Aorta (tissue), 5 donors: ENCODE results near the gene FGF12. TPM values are rescaled to one million over a fixed set of nuclear protein-coding genes. Genes with fewer than 3 reads are reported as not detected.

Source experiments
- ATAC-seq: fragments of 200-7000 bp; cut with Tn5 transposase; one replicate; pipeline ENCODE4 v1.9.1; 2022; ENCODE audit warnings: moderate library complexity; ENCODE audit not compliant: low FRiP score
- DNase-seq, 2 donors: peaks; one replicate each; pipeline ENCODE4 v3.0.0-alpha.2; 2020
- H3K27ac ChIP-seq, 2 donors: one replicate each; pipeline ENCODE4 v1.5.1; 2013; ENCODE audit warnings: low read length in 2 of 2, mild to moderate bottlenecking in 2 of 2, moderate library complexity in 2 of 2, control low read depth in 1 of 2, inconsistent platforms in 1 of 2, low read depth in 1 of 2
- H3K27me3 ChIP-seq, 2 donors: one replicate each; pipeline ENCODE4 v1.6.1; 2013; ENCODE audit warnings: control low read depth in 1 of 2, low read length in 1 of 2, mild to moderate bottlenecking in 1 of 2, moderate library complexity in 1 of 2; ENCODE audit not compliant: insufficient read depth in 2 of 2, control insufficient read depth in 1 of 2
- H3K36me3 ChIP-seq, 2 donors: one replicate each; pipeline ENCODE4 v1.6.1; 2013; ENCODE audit warnings: control low read depth in 1 of 2, low read length in 1 of 2, mild to moderate bottlenecking in 1 of 2; ENCODE audit not compliant: insufficient read depth in 2 of 2, control insufficient read depth in 1 of 2
- H3K4me1 ChIP-seq, 2 donors: one replicate each; pipeline ENCODE4 v1.6.1; 2013; ENCODE audit warnings: low read length in 2 of 2, control low read depth in 1 of 2, mild to moderate bottlenecking in 1 of 2, moderate library complexity in 1 of 2; ENCODE audit not compliant: insufficient read depth in 2 of 2, control insufficient read depth in 1 of 2
- H3K4me3 ChIP-seq, 2 donors: one replicate each; pipeline ENCODE4 v1.5.1; 2013; ENCODE audit warnings: low read length in 2 of 2, control low read depth in 1 of 2, mild to moderate bottlenecking in 1 of 2
- H3K9me3 ChIP-seq: one replicate; pipeline ENCODE4 v1.6.1; 2013; ENCODE audit warnings: mild to moderate bottlenecking, low read length; ENCODE audit not compliant: control insufficient read depth
- WGBS, 2 donors: extraction: QIAGEN DNeasy Blood & Tissue Kit; methylation state at CpG; one replicate each; pipeline ENCODE4 v1.1.7; 2013; 5-methylcytosine and 5-hydroxymethylcytosine counted together
- intact Hi-C, 2 donors: fragments of 100-400 bp; cut with DNase I; formaldehyde crosslinking; loops; one replicate each; pipeline versions ENCODE4 v1.14.2 to v1.15.0; 2022
- polyA plus RNA-seq, 2 donors: library from polyadenylated mRNA; stranded (reverse); fragments of 200-250 nt; gene quantifications; one replicate each; pipeline ENCODE4 v1.2.3, GENCODE V29; 2013
- total RNA-seq, 2 donors: library from RNA; stranded (reverse); fragmentation: NEBNext Ultra II Directional; extraction: Animal tissue kit (Norgen Biotek cat#: 25700); gene quantifications; one replicate each; pipeline ENCODE4 v1.2.1, GENCODE V29; 2021
- donor health status: healthy with polysubstance abuse.
- donor health status: Bipolar disorder and iron deficiency.
- donor health status: DM: no; HTN: no; CAD: no.
- donor health status: DM: no; HTN: no; CAD: no.
- donor health status: DM: yes; HTN: yes; CAD: no.

FGF12 gene
- total and polyA plus RNA-seq, 4 donors, result 0.05 to 1.2 (median 0.96) TPM

DNA sequence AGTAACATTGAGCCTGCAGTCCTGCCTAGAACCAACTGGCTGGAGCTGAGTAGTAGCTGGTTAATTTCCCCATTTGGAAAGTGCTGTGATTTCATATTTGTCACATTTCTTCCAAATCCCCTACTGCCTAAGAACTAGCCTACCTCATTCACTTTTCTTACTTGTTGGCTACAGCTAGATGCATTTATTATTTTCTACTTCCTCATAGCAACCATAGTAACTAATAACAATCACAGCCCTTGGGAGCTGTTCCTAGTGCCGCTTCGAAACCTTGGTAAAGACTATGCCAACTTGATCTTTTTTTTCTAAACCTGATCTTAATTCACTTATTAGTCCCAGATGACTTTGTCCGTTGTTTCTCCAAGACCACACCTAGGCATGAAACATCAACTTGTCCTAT lies 240.3 kb downstream of the FGF12 start:
- 48 to 49% methylated on average over 3 of the region's 3 CpGs for WGBS, 2 donors
- Histone ChIP-seq H3K36me3 (no peaks in the 10 kb centered on the region), H3K4me1 (no peaks in the 10 kb centered on the region), H3K27ac (no peak overlapping the region), H3K4me3 (no peak overlapping the region), H3K27me3 (no peaks in the 10 kb centered on the region), H3K9me3 (peaks cover 1% of the 10 kb centered on the region)
- ATAC-seq (no peak), DNase-seq (no peak)
- intact Hi-C loops, result no loop called here

DNA sequence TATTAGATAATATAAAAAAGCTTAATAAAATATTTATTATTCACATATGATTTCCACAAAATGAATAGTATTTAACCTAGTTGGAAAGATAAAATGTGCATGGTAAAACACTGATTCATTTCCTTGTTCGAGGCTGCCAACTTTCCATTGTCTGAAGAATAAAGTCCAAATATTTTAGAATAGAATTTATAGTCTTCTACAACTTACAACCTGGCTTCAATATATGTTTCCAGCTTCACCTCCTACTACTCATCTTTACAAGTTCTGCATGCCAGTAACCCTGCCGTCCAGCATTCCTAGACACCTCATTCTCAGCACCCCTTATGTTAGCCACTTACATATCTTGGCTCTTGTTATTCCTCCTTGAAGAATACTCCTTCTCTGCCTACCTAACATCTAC lies 244.5 kb downstream of the FGF12 start:
- no peaks in the 10 kb centered on the region for H3K27me3 ChIP-seq
- peaks cover 1% of the 10 kb centered on the region for H3K9me3 ChIP-seq
- no peaks in the 10 kb centered on the region for H3K36me3 ChIP-seq
- DNase-seq (no peak), ATAC-seq (no peak)
- H3K4me3 ChIP-seq, result no peak overlapping the region
- H3K4me1 ChIP-seq, result no peaks in the 10 kb centered on the region
- 44 to 45% methylated on average over 2 of the region's 2 CpGs for WGBS, 2 donors
- intact Hi-C loops, result no loop called here
- no peak overlapping the region for H3K27ac ChIP-seq

DNA sequence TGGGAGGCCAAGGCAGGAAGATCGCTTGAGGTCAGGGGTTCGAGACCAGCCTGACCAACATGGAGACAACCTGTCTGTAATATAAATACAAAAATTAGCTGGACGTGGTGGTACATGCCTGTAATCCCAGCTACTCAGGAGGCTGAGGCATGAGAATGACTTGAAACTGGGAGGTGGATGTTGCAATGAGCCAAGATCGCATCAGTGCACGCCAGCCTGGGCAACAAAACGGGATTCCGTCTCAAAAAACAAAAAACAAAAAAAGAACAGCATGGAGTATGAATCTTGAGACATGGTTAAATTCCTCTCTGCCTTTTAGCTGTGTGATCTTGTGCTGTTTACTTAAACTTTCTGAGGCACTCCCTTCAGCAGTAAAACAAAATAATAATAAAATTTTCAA lies 244.9 kb downstream of the FGF12 start:
- Histone ChIP-seq H3K4me3 (no peak overlapping the region), H3K27me3 (no peaks in the 10 kb centered on the region), H3K9me3 (peaks cover 1% of the 10 kb centered on the region), H3K36me3 (no peaks in the 10 kb centered on the region), H3K27ac (no peak overlapping the region), H3K4me1 (no peaks in the 10 kb centered on the region)
- intact Hi-C loops, result no loop called here
- WGBS, 2 donors, result 65 to 69% methylated on average over 7 of the region's 7 CpGs
- DNase-seq (no peak), ATAC-seq (no peak)

DNA sequence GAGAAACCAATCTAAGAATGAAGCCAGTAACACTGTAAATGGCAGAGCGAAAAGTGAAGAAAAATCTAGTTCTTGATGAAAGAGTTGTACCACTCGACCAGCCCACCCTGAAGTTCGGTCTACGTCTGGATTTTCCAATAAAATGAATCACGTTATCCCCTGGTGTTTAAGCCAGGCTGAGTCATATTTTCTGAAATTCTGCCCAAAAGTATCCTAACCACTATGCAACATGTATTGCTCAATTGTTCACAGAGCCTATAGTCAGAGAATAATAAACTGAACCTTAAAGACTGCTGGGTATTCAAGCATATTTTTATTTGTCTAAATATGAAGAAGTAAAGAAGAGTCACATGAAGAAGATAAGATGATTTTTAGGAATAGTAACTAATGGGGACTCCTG lies 245.7 kb downstream of the FGF12 start:
- Histone ChIP-seq H3K9me3 (no peaks in the 10 kb centered on the region), H3K4me3 (no peak overlapping the region), H3K27ac (no peak overlapping the region), H3K27me3 (no peaks in the 10 kb centered on the region), H3K4me1 (no peaks in the 10 kb centered on the region), H3K36me3 (no peaks in the 10 kb centered on the region)
- WGBS, 2 donors, result 72 to 75% methylated on average over 5 of the region's 5 CpGs
- DNase-seq (no peak), ATAC-seq (no peak)
- intact Hi-C loops, result no loop called here

DNA sequence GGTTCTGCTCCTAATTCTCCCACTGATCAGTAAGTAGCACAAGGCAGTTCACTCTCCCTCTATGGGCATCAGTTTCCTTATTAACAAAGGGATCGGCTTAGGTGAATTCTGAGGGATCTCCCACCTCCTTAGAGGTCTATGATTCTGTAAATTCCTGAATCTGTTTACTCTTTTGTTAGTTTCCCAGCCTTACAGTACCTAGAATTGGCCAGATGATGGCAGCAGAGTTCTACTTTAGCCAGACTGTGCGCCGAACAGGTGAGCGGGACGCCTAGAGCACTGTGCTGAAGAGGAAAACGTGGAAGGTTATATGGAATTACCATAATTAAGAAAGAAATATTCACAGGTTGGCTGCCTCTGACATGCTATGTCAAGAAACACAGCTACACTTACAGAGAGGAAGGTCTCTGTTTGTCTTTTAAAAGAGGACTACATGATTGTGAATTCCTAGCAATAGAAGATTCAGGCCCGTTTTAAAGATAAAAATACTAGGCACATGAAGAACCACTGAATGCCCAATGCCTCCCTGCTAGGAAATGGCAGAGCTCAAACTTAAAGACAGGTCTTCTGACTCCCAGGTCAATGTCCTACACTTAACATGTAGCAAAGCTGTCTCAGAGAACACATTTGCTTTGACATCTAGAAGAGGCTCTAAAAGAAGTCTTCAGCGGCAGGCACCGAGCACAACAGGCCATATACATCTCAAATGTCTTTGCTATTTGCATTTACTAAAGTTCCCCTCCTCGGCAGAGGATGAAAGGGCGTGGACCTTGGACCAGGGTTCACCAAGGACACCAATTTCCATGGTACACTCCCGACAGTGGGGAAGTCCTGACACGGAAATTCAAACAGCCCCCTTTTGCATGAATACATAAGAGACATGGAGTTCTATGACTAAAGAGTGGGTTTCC lies 259.9 kb downstream of the FGF12 start:
- H3K27ac ChIP-seq, result no peak overlapping the region
- H3K9me3 ChIP-seq, result no peaks in the 10 kb centered on the region
- intact Hi-C loops, result no loop called here
- WGBS, 2 donors, result 29 to 33% methylated on average over 13 of the region's 13 CpGs
- H3K36me3 ChIP-seq, result no peaks in the 10 kb centered on the region
- DNase-seq, result no peak
- peak; percentile 80 for ATAC-seq
- H3K4me1 ChIP-seq, result no peaks in the 10 kb centered on the region
- H3K4me3 ChIP-seq, result no peak overlapping the region
- no peaks in the 10 kb centered on the region for H3K27me3 ChIP-seq

DNA sequence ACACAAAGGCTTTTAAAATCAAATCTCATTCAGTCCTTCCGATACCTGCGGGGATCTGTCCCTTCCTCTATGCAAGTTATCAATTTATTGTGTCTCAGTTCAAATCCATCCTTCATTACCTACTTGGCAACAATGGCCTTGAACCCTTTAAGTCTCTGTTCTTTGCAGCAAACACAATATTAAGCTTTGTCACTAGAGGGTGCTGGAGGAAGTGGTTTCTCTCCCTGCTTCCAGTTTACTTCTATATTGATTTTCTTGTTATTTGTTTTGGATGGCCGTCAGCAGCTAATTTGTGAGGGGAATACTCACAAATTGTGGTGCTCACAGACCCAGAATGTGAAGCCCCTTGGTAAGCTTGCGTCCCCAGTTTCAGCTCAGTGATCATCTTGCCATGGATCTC lies 278.3 kb downstream of the FGF12 start:
- H3K27me3 ChIP-seq, result peaks cover 0 to 1% of the 10 kb centered on the region in 2 donors
- H3K9me3 ChIP-seq, result no peaks in the 10 kb centered on the region
- ATAC-seq (no peak), DNase-seq (no peak)
- H3K4me3 ChIP-seq, result no peak overlapping the region
- H3K4me1 ChIP-seq, result no peaks in the 10 kb centered on the region
- intact Hi-C loops, result loop anchor here in 1 of 2 donors (5.0 kb wide), 1 partner anchor 1027 kb away; no protein-coding TSS in a partner anchor
- no peak overlapping the region for H3K27ac ChIP-seq
- WGBS, 2 donors, result 72 to 82% methylated on average over 4 of the region's 4 CpGs
- no peaks in the 10 kb centered on the region for H3K36me3 ChIP-seq

DNA sequence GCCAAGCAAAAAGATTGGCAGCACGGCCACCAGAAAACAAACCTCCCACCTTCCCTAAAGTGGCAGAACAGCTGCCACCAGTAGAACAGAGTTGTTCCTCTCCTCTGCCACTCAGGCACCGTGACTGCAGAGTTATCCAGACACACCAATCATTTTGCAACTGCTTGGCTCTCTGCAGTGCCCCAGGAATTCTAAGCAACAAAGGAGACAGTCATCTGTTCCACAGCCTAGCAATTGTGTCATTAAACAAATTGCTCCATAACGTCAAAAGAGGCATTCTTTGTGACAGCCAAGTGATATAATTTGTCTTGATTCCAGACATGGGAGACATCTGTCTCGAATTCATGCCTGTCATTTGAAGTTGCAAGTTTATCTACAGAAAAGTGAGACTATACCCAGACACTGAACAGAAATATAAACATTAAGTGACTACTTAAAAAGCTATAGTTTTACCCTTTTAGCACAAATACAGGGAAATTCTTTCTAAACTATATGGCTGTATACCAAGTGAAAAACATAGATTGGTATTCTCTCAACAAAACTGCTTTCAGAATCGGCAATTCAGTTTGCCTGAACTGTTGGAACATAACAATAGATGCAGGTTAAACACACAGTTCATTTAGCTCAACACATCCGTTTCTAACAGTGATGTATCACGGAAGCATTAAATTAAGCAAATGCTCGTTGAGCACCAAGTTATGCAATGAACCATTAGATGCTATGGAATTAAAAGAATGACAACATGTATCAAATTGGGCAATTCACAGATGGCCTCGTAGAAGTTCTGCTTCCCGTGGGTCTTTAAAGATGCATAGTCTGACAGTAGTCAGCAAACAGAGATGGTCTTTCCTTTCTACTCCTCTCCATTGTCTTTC lies 281.3 kb downstream of the FGF12 start:
- intact Hi-C loops, result loop anchor here in 1 of 2 donors (5.0 kb wide), 1 partner anchor 1024 kb away; no protein-coding TSS in a partner anchor
- H3K27ac ChIP-seq, result no peak overlapping the region
- H3K4me1 ChIP-seq, result no peaks in the 10 kb centered on the region
- no peak for DNase-seq
- no peak for ATAC-seq
- no peak overlapping the region for H3K4me3 ChIP-seq
- no peaks in the 10 kb centered on the region for H3K36me3 ChIP-seq
- no peaks in the 10 kb centered on the region for H3K9me3 ChIP-seq
- H3K27me3 ChIP-seq, result peaks cover 0 to 1% of the 10 kb centered on the region in 2 donors
- WGBS, 2 donors, result 15% methylated on average over 10 of the region's 10 CpGs

DNA sequence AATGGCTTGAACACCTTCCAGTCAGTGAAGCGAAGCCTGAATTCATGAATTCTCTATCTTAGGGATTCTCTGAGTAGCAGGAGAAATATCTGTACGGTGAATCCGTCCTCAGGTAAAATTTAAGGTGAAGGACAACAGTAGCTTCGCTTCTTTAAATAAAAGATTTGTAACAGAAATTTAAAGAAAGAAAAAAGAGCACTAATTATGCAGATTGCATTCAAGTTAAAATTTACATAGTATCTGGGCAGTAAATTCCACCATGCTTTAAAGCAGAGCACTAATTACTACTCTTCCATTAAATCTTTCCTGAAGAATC lies 282.6 kb downstream of the FGF12 start:
- no peak for DNase-seq
- no peak for ATAC-seq
- Histone ChIP-seq H3K9me3 (no peaks in the 10 kb centered on the region), H3K36me3 (no peaks in the 10 kb centered on the region), H3K4me3 (no peak overlapping the region), H3K27ac (no peak overlapping the region), H3K4me1 (peaks cover 0 to 2% of the 10 kb centered on the region in 2 donors), H3K27me3 (peaks cover 0 to 1% of the 10 kb centered on the region in 2 donors)
- WGBS, 2 donors, result 30 to 31% methylated on average over 4 of the region's 4 CpGs
- intact Hi-C loops, result loop anchor here (5.0 kb wide), 2 partner anchors 1022 to 1027 kb away; no protein-coding TSS in a partner anchor
